Activated CD4-positive, alpha-beta T cell treated with anti-CD3 and anti-CD28 coated beads for 1 hour (primary cell): ENCODE measurements around the gene FDX2.
"Not testable (repeated sequence)": the region's sequence is repeated elsewhere in the genome, so short reads cannot be mapped to it uniquely, and the experiment has no call there.

Experiments used
- DNase-seq: peaks from one replicate; pipeline ENCODE4 v3.0.0-alpha.2; 2020

FDX2 gene

GRCh38 chr19:10315335-10316214 lies at the start of gene FDX2:
TSS of gene FDX2 (minus strand) at chr19:10316015. CDS start at chr19:10315996, 19 bp downstream.
- DNase-seq = peak; percentile 87

DNA sequence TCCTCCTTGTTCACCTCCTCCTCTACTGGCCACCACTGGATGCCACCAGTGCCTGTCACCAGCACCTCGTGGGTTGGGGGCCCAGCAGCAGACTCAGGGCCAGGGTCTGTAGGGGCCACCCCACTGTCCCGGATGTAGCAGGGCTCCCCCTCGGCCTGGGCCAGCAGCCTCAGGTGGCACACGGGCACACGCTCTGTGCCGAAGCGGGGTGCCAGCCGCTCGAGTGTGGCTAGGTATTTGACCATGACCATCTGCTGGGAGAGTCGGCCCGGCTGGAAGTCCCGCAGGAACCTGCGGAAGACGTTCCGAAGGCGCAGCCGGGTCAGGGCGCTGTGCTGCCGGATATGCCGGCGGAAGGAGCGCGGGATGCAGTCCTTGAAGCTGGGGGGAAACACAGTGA lies 49.7 kb upstream of the FDX2 start:
- no peak for DNase-seq

- no peak for DNase-seq
Observed at GRCh38 chr19:10364644-10365043, 48.8 kb upstream of the FDX2 start.

DNA sequence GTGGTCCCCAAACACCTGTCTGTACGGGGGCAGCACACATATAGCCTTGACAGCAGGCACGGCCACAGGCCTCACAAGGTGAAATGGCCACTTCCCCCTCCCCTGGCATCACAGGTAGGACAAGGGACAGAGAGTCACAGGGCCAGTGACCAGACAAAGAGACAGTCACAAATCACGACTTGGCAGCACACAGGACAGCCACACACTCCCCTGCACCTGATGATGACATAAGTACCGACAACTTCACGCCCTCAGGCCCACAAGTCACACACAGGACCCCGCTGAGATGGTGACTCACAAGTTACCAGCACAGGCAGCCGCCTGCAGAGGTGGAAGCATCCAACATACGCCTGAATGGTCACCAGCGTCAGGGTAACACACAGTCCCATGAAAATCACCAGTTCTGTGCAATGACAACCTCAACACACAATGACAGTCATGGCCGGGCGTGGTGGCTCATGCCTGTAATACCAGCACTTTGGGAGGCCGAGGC lies 48.0 kb upstream of the FDX2 start:
- DNase-seq = no peak

- DNase-seq = no peak
Observed at GRCh38 chr19:10362259-10362658, 46.4 kb upstream of the FDX2 start.

DNA sequence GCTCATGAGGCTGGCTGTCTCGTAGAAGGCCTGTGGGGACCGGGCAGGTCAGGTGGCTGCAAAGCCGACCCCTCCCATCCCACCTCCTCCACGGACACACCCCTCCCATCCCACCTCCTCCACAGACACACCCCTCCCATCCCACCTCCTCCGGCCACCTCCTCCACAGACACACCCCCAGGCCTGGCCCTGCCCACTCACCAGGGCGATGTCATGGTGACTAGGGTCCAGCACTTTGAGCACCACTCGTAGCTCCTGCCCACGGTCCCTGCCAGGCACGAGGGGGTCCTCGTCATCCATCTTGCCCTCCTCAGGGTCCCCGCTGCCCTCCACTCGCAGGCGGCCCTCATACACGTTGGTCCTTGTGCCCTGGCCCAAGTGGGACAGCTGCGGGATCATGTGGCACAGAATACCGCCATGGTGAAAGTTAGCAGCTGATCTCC lies 45.8 kb upstream of the FDX2 start:
- no peak for DNase-seq

DNA sequence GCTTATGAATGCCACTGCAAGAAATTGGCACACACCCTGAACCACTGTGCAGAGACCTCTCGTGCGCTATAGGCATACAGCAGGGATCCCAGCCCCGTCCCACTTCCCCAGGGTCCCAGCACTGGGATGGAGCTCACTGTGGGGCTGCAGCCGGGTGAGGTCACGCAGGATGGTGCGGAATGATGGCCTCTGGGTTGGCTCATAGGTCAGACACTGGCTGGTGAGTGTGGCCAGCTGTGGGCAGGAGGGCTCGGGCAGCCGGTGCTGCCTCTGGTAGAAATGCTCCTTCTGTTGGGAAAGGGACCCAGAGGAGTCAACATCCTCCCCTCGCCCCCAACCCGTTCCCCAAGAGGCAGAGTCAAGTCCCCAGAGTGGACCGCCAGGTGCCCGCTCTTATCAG lies 40.6 kb upstream of the FDX2 start:
- DNase-seq = no peak

DNA sequence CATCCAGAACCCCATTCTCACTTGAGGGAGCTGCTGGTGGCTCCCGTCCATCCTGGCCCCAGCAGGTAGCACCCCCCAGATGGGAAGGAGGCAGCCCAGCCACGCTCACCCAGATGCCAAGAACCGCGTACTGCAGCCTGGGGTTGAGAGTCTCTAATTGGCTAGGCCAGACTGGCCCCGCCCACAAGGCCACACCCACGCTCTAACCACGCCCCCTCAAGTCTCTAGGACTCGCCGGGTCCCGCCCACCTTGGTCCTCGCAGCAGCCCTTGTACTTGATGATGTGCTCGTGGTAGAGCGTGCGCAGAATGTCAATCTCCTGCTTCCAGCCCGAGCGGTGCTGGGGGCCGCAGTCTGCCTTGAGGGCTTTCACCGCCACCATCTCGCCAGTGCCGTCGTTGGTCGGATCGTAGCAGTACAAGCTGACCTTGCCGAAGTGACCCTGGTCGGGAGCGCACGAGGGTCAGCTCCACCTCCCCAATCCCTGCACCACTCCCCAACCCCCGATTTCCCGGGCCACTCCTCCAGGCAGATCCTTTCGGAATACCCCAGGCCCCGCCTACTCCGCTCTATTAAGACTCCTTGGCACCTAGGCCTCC lies 38.1 kb upstream of the FDX2 start:
- peak; percentile 26 for DNase-seq

- no peak for DNase-seq
Observed at GRCh38 chr19:10352764-10353671, 37.2 kb upstream of the FDX2 start.

DNA sequence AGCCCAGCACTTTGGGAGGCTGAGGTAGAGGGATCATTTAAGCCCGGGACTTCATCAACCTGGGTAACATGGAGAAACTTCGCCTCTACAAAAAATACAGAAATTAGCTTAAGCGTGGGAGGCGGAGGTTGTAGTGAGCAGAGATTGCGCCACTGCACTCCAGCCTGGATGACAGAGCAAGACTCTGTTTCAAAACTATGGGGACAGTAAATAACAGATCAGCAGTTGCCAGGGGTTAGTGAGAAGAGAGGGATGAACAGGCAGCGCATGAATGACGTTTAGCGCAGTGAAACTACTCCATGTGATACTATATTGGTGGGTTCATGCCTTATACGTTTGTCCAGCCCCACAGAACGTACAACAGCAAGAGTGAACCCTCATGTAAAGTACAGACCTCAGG lies 30.7 kb upstream of the FDX2 start:
- DNase-seq = no peak

- no peak for DNase-seq
Observed at GRCh38 chr19:10344780-10345179, 29.0 kb upstream of the FDX2 start.

DNA sequence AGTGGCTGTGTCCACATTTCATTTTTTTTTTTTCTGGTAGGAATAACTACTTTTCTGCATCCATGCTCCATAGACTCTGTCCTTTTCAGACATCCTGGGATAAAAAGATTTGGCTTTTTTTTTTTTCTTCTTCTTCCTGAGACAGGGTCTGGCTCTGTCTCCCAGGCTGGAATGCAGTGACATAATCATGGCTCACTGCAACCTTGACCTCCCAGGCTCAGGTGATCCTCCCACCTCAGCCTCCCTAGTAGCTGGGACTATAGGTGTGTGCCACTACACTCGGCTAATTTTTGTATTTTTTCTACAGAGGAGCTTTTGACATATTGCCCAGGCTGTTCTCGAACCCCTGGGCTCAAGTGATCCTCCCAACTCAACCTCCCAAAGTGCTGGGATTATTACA lies 27.7 kb upstream of the FDX2 start:
- DNase-seq = no peak

DNA sequence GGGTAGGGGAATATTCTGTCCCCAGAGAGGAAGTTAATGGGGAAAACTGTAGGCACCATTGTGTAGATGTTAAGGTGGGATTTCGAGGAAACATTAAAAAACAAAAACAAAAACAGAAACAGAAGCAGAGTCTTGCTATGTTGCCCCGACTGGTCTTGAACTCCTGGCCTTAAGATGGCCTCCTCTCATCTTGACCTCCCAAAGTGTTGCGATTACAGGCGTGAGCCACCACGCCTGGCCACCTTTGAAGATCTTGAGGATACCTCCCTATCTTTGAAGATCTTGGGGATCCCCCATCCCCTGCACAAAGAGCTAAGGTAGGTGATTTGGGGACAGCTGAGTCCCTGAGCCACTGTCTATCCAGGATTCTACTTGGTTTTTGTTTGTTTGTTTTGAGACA lies 24.2 kb upstream of the FDX2 start:
- DNase-seq = no peak

DNA sequence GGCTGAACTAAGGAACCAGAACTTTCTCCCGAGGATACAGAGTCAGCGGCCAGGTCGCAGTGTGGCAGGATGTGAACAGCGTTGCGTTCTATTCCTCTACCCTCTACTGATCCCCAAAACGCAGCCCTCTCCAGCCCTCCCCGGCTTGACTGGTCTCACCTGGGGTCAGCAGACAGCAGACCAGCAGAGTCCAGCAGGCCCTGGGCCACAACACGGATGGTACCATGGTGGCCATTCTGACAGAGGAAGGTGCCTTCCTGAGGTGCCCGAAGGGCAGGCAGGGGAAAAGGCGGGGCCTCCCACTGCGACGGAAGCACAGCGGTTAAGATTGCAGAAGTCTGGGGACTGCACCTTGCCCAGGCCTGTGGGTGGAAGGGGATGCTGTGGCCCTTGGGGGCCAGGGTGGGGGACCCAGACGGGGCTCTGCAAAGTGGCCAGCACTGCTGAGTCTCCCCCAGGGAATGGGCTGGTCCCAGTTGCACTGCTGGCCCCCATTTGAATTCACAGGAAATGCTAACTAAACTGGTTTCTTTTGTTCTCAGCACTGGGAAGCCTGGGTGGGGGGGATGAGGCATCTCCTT lies 23.7 kb upstream of the FDX2 start, which contains the start of gene ICAM3:
TSS of gene ICAM3 (minus strand) at position 245 of the 581 bp plus-strand sequence. CDS start at position 235, 10 bp downstream.
- DNase-seq = peak; percentile 49

- no peak for DNase-seq
Observed at GRCh38 chr19:10338940-10339339, 23.1 kb upstream of the FDX2 start.

- DNase-seq = not testable (repeated sequence)
Observed at GRCh38 chr19:10336725-10337124, 20.9 kb upstream of the FDX2 start.

GRCh38 chr19:10335352-10335985 lies 19.7 kb upstream of the FDX2 start:
- DNase-seq = no peak

- no peak for DNase-seq
Observed at GRCh38 chr19:10334588-10335351, 19.0 kb upstream of the FDX2 start.

GRCh38 chr19:10333758-10334587 lies 18.2 kb upstream of the FDX2 start:
- no peak for DNase-seq
